NB4 (cell line): ENCODE results near the gene SCAF1.

Experiments
- MYC ChIP-seq: IDR thresholded peaks from 2 replicates; pipeline ENCODE4 v1.6.1; 2011; ENCODE audit warnings: low read depth, low read length
- POLR2A ChIP-seq: IDR thresholded peaks from 2 replicates; pipeline ENCODE4 v1.6.1; 2011; ENCODE audit warnings: mild to moderate bottlenecking; ENCODE audit not compliant: insufficient read length; ENCODE audit errors: extremely low read depth
- TF ChIP-seq, protein P1 (sequence below): IDR thresholded peaks from one replicate; pipeline ENCODE4 v1.5.1; 2012; ENCODE audit warnings: low read depth, low read length
- TF ChIP-seq, protein P2 (sequence below): IDR thresholded peaks from 2 replicates; pipeline ENCODE4 v1.6.1; 2011; ENCODE audit warnings: low read depth, low read length

DNA sequence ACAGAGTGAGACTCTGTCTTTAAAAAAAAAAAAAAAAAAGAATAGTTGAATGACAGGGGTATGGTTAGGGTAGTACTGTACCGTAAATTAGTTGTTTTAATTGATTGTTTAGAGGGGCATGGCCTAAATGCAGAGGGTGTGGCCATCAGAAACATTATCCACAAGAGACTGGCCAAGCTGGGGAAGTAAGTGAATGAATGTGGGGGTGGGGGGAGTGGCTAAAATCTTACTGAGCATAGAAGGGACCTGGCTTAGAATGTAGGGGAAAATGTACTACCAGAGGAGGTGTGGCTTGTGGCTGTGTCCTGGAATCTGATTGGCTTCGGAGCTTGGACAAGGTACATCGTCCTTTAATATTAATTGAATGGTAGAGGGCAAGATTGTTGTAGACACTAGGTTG, 27.5 kb downstream of the SCAF1 start:
- TF ChIP-seq, protein P1, sequence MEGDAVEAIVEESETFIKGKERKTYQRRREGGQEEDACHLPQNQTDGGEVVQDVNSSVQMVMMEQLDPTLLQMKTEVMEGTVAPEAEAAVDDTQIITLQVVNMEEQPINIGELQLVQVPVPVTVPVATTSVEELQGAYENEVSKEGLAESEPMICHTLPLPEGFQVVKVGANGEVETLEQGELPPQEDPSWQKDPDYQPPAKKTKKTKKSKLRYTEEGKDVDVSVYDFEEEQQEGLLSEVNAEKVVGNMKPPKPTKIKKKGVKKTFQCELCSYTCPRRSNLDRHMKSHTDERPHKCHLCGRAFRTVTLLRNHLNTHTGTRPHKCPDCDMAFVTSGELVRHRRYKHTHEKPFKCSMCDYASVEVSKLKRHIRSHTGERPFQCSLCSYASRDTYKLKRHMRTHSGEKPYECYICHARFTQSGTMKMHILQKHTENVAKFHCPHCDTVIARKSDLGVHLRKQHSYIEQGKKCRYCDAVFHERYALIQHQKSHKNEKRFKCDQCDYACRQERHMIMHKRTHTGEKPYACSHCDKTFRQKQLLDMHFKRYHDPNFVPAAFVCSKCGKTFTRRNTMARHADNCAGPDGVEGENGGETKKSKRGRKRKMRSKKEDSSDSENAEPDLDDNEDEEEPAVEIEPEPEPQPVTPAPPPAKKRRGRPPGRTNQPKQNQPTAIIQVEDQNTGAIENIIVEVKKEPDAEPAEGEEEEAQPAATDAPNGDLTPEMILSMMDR: no peak
- TF ChIP-seq, protein P2, sequence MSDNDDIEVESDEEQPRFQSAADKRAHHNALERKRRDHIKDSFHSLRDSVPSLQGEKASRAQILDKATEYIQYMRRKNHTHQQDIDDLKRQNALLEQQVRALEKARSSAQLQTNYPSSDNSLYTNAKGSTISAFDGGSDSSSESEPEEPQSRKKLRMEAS: no peak
- no peak for TF ChIP-seq POLR2A
- no peak for TF ChIP-seq MYC
